ENCODE data around the gene SNX11. TPM values are rescaled to one million over a fixed set of nuclear protein-coding genes. Genes with fewer than 3 reads are reported as not detected.
"Not testable (repeated sequence)": the region's sequence is repeated elsewhere in the genome, so short reads cannot be mapped to it uniquely, and the experiment has no call there.

SNX11 gene
- total RNA-seq, 1 donor from 2014 or later: 14.7 TPM

- no peak for TF ChIP-seq CTCF (IDR thresholded peaks at IDR 0.05; ENCODE audit: insufficient read depth, low read length, severe bottlenecking)
- H3K27me3 ChIP-seq (ENCODE audit: control insufficient read depth, insufficient read depth, low read length): no peaks in the 10 kb centered on the region
- DNase-seq (ENCODE audit: low read depth) (no peak), FAIRE-seq (no peak)
- H3K36me3 ChIP-seq (ENCODE audit: control insufficient read depth, insufficient read depth, low read length): peaks cover 8% of the 10 kb centered on the region
- no peak overlapping the region for H3K4me3 ChIP-seq (ENCODE audit: low read depth, low read length)
These were observed 37.4 kb upstream of the SNX11 start for GRCh38 chr17:48070195-48070594.

DNA sequence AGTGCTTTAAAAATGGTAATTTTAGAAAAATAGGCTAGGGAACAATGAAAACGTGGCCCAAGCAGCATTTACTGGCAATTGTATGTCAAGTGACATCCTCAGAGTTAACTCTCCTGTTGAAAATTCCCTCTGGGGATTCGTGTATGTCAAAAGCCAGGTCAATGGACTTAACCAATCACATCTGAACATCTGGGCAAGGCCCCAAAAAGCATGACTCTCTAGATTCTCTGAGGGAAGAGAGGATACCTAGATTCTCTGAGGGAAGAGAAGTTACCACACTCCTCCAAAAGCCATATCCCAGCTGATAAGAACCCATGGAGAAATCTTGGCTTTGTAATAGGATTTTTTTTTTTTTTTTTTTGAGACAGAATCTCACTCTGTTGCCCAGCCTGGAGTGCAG lies 35.9 kb upstream of the SNX11 start:
- no peak for DNase-seq (ENCODE audit: low read depth)
- no peak for TF ChIP-seq CTCF (IDR thresholded peaks at IDR 0.05; ENCODE audit: insufficient read depth, low read length, severe bottlenecking)
- Histone ChIP-seq H3K27me3 (ENCODE audit: control insufficient read depth, insufficient read depth, low read length) (no peaks in the 10 kb centered on the region), H3K4me3 (ENCODE audit: low read depth, low read length) (no peak overlapping the region), H3K36me3 (ENCODE audit: control insufficient read depth, insufficient read depth, low read length) (peaks cover 9% of the 10 kb centered on the region)
- FAIRE-seq: no peak

DNA sequence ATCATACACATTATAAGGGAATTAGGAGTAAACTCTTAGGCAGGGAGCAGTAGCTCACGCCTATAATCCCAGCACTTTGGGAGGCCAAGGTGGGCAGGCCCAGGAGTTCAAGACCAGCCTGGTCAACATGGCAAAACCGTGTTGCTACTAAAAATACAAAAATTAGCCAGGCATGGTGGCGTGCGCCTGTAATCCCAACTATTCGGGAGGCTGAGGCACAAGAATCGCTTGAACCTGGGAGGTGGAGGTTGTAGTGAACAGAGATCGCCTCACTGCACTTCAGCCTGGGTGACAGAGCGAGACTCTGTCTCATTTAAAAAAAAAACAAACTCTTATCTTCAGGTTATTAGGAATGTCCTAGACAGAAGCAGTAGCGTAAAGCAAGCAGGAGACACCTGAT lies 34.8 kb upstream of the SNX11 start:
- H3K27me3 ChIP-seq (ENCODE audit: control insufficient read depth, insufficient read depth, low read length); DNase-seq (ENCODE audit: low read depth); H3K36me3 ChIP-seq (ENCODE audit: control insufficient read depth, insufficient read depth, low read length); H3K4me3 ChIP-seq (ENCODE audit: low read depth, low read length); FAIRE-seq: not testable (repeated sequence)

GRCh38 chr17:48073566-48074094 lies 33.9 kb upstream of the SNX11 start:
- peak; percentile 42 for DNase-seq (ENCODE audit: low read depth)
- not testable (repeated sequence) for FAIRE-seq; H3K27me3 ChIP-seq (ENCODE audit: control insufficient read depth, insufficient read depth, low read length); H3K36me3 ChIP-seq (ENCODE audit: control insufficient read depth, insufficient read depth, low read length); H3K4me3 ChIP-seq (ENCODE audit: low read depth, low read length)

DNA sequence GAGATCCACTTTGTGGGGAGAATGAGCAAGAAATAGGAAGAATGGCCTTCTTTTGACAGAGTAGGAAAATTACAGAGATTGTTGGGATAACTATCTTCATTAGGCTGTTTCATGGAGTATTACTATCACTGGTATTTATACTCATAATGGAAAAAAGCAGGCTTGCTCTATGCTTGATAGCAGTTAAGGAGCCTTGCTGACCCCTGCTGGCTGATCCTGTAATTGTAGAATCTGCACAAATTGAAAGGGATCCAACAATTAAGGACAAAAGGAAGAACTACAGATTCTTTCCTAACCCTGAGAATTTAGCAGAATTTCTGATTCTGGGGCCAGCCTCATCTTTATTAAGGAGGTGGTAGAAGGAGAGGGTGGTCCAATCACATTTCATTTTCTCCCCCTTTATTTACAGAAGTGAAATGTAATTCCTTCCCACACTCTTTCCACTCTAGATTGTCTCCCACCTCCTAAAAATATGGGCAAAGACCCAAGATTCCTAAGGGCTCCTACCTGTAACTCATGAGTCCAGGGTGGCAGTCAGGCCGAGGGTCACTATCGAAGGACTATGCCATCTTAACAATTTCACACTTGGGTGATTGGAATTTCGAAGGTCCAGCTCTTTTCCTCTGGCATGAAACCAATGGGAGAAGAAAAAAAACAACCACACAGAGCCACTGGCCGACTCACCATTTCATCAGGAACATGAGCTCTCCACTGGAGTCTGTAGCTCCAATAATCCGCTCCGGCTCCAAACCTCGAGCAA lies 33.1 kb upstream of the SNX11 start:
- TF ChIP-seq CTCF (IDR thresholded peaks at IDR 0.05; ENCODE audit: insufficient read depth, low read length, severe bottlenecking): peak; percentile 70
- DNase-seq (ENCODE audit: low read depth) (peak; percentile 68), FAIRE-seq (no peak)
- H3K4me3 ChIP-seq (ENCODE audit: low read depth, low read length): no peak overlapping the region
- peaks cover 10% of the 10 kb centered on the region for H3K36me3 ChIP-seq (ENCODE audit: control insufficient read depth, insufficient read depth, low read length)
- H3K27me3 ChIP-seq (ENCODE audit: control insufficient read depth, insufficient read depth, low read length): no peaks in the 10 kb centered on the region

DNA sequence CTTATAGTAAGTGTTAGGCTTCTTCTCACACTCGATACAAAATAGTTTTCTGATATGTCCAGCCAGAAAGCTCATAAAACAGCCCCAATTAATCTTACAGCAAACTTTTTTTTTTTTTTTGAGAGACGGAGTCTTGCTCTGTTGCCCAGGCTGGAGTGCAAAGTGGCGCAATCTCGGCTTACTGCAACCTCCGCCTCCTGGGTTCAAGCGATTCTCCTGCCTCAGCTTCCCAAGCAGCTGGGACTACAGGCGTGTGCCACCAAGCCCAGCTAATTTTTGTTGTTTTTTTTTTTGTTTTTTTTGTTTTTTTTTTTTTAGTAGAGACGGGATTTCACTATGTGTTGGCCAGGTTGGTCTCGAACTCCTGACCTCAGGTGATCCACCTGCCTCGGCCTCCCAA lies 30.4 kb upstream of the SNX11 start:
- DNase-seq (ENCODE audit: low read depth); H3K27me3 ChIP-seq (ENCODE audit: control insufficient read depth, insufficient read depth, low read length); H3K36me3 ChIP-seq (ENCODE audit: control insufficient read depth, insufficient read depth, low read length); H3K4me3 ChIP-seq (ENCODE audit: low read depth, low read length); FAIRE-seq: not testable (repeated sequence)

DNA sequence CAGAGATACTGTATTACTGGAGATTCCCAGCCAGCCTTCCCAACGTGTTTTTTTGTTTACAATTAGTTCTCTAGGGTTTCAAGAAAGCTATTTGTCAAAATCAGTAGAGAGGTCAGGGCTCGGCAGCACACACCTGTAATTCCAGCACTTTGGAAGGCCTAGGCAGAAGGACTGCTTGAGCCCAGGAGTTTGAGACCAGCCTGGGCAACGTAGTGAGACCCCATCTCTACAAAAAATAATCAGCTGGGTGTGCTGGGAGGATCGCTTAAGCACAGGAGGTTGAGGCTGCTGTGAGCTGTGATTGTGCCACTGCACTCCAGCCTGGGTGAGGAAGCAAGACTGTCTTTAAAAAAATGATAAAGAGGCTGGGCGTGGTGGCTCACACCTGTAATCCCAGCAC lies 25.7 kb upstream of the SNX11 start:
- FAIRE-seq (no peak), DNase-seq (ENCODE audit: low read depth) (no peak)
- no peak for TF ChIP-seq CTCF (IDR thresholded peaks at IDR 0.05; ENCODE audit: insufficient read depth, low read length, severe bottlenecking)
- Histone ChIP-seq H3K4me3 (ENCODE audit: low read depth, low read length) (no peak overlapping the region), H3K27me3 (ENCODE audit: control insufficient read depth, insufficient read depth, low read length) (no peaks in the 10 kb centered on the region), H3K36me3 (ENCODE audit: control insufficient read depth, insufficient read depth, low read length) (no peaks in the 10 kb centered on the region)

Measured in bronchial epithelial cell (primary cell).